ENCODE measurements around the gene CYP4X1. TPM values are rescaled to one million over a fixed set of nuclear protein-coding genes. Genes with fewer than 3 reads are reported as not detected.
"Not testable (repeated sequence)": the region's sequence is repeated elsewhere in the genome, so short reads cannot be mapped to it uniquely, and the experiment has no call there.

The CYP4X1 gene
- total RNA-seq = not detected in 2 replicates

- intact Hi-C loops (cut with micrococcal nuclease) = no loop called here
- no peak for DNase-seq (ENCODE audit: low spot score)
- Mint-ChIP-seq H3K27me3 (ENCODE audit: insufficient read depth) (peaks cover 28% of the 10 kb centered on the region), H3K9me3 (no peaks in the 10 kb centered on the region), H3K27ac (no peak within 1 kb of the TSS), H3K4me3 (no peak within 1 kb of the TSS), H3K36me3 (ENCODE audit: low read depth) (no peaks in the 10 kb centered on the region), H3K4me1 (ENCODE audit: low read depth) (no peaks in the 10 kb centered on the region)
Observed at GRCh38 chr1:47023268-47024140, at the start of gene CYP4X1. Gene CYP4X1 (plus strand): TSS chr1:47023669. CDS start chr1:47023818, 149 bp downstream.

- Mint-ChIP-seq H3K4me1 (ENCODE audit: low read depth) (no peaks in the 10 kb centered on the region), H3K9me3 (no peaks in the 10 kb centered on the region), H3K4me3 (no peak overlapping the region), H3K36me3 (ENCODE audit: low read depth) (no peaks in the 10 kb centered on the region), H3K27me3 (ENCODE audit: insufficient read depth) (peaks cover 17% of the 10 kb centered on the region), H3K27ac (no peak overlapping the region)
- intact Hi-C loops (cut with micrococcal nuclease) = no loop called here
- DNase-seq (ENCODE audit: low spot score) = no peak
Observed at GRCh38 chr1:46983166-46983829, 40.2 kb upstream of the CYP4X1 start.

GRCh38 chr1:46983830-46984586 is 39.5 kb upstream of the CYP4X1 start:
- no peaks in the 10 kb centered on the region for H3K36me3 Mint-ChIP-seq (ENCODE audit: low read depth)
- H3K27me3 Mint-ChIP-seq (ENCODE audit: insufficient read depth) = peaks cover 20% of the 10 kb centered on the region
- H3K4me3 Mint-ChIP-seq = no peak overlapping the region
- DNase-seq (ENCODE audit: low spot score) = no peak
- H3K4me1 Mint-ChIP-seq (ENCODE audit: low read depth) = no peaks in the 10 kb centered on the region
- H3K27ac Mint-ChIP-seq = no peak overlapping the region
- intact Hi-C loops (cut with micrococcal nuclease) = no loop called here
- no peaks in the 10 kb centered on the region for H3K9me3 Mint-ChIP-seq

- H3K4me3 Mint-ChIP-seq; H3K27ac Mint-ChIP-seq; H3K9me3 Mint-ChIP-seq; DNase-seq (ENCODE audit: low spot score); intact Hi-C loops (cut with micrococcal nuclease); H3K4me1 Mint-ChIP-seq (ENCODE audit: low read depth); H3K36me3 Mint-ChIP-seq (ENCODE audit: low read depth): not testable (repeated sequence)
- peaks cover 19% of the 10 kb centered on the region for H3K27me3 Mint-ChIP-seq (ENCODE audit: insufficient read depth)
Observed at GRCh38 chr1:46990541-46990940, 32.9 kb upstream of the CYP4X1 start.

GRCh38 chr1:46991083-46991923 is 32.2 kb upstream of the CYP4X1 start:
- intact Hi-C loops (cut with micrococcal nuclease) = no loop called here
- H3K4me1 Mint-ChIP-seq (ENCODE audit: low read depth) = no peaks in the 10 kb centered on the region
- H3K4me3 Mint-ChIP-seq = no peak overlapping the region

GRCh38 chr1:46996659-46997281 is 26.7 kb upstream of the CYP4X1 start:
- intact Hi-C loops (cut with micrococcal nuclease) = no loop called here
- Mint-ChIP-seq H3K27ac (no peak overlapping the region), H3K9me3 (no peaks in the 10 kb centered on the region), H3K27me3 (ENCODE audit: insufficient read depth) (peaks cover 18% of the 10 kb centered on the region), H3K4me1 (ENCODE audit: low read depth) (no peaks in the 10 kb centered on the region), H3K4me3 (no peak overlapping the region), H3K36me3 (ENCODE audit: low read depth) (no peaks in the 10 kb centered on the region)
- DNase-seq (ENCODE audit: low spot score) = no peak

More at GRCh38 chr1:46991083-46991923, 32.2 kb upstream of the CYP4X1 start:
- H3K9me3 Mint-ChIP-seq = no peaks in the 10 kb centered on the region
- no peaks in the 10 kb centered on the region for H3K36me3 Mint-ChIP-seq (ENCODE audit: low read depth)
- peaks cover 17% of the 10 kb centered on the region for H3K27me3 Mint-ChIP-seq (ENCODE audit: insufficient read depth)
- peak overlapping the region; percentile 25 for H3K27ac Mint-ChIP-seq
- no peak for DNase-seq (ENCODE audit: low spot score)

- no peaks in the 10 kb centered on the region for H3K9me3 Mint-ChIP-seq
- no peak overlapping the region for H3K4me3 Mint-ChIP-seq
- no peak overlapping the region for H3K27ac Mint-ChIP-seq
- no peak for DNase-seq (ENCODE audit: low spot score)
- peaks cover 11% of the 10 kb centered on the region for H3K27me3 Mint-ChIP-seq (ENCODE audit: insufficient read depth)
- H3K4me1 Mint-ChIP-seq (ENCODE audit: low read depth) = peaks cover 5% of the 10 kb centered on the region
- H3K36me3 Mint-ChIP-seq (ENCODE audit: low read depth) = no peaks in the 10 kb centered on the region
- intact Hi-C loops (cut with micrococcal nuclease) = no loop called here
Observed at GRCh38 chr1:47002211-47002610, 21.3 kb upstream of the CYP4X1 start.

GRCh38 chr1:47003896-47004403 is 19.5 kb upstream of the CYP4X1 start:
- no peak for DNase-seq (ENCODE audit: low spot score)
- no peaks in the 10 kb centered on the region for H3K36me3 Mint-ChIP-seq (ENCODE audit: low read depth)
- H3K4me1 Mint-ChIP-seq (ENCODE audit: low read depth) = peaks cover 5% of the 10 kb centered on the region
- peaks cover 5% of the 10 kb centered on the region for H3K27me3 Mint-ChIP-seq (ENCODE audit: insufficient read depth)
- H3K27ac Mint-ChIP-seq = no peak overlapping the region
- intact Hi-C loops (cut with micrococcal nuclease) = no loop called here
- H3K4me3 Mint-ChIP-seq = no peak overlapping the region
- no peaks in the 10 kb centered on the region for H3K9me3 Mint-ChIP-seq

- intact Hi-C loops (cut with micrococcal nuclease); H3K27me3 Mint-ChIP-seq (ENCODE audit: insufficient read depth); H3K4me1 Mint-ChIP-seq (ENCODE audit: low read depth): not testable (repeated sequence)
Observed at GRCh38 chr1:47006437-47006836, 17.0 kb upstream of the CYP4X1 start.

GRCh38 chr1:47013293-47013692 is 10.2 kb upstream of the CYP4X1 start:
- intact Hi-C loops (cut with micrococcal nuclease) = no loop called here
- no peak for DNase-seq (ENCODE audit: low spot score)
- H3K36me3 Mint-ChIP-seq (ENCODE audit: low read depth) = no peaks in the 10 kb centered on the region
- H3K9me3 Mint-ChIP-seq = no peaks in the 10 kb centered on the region
- H3K27ac Mint-ChIP-seq = no peak overlapping the region
- peaks cover 10% of the 10 kb centered on the region for H3K27me3 Mint-ChIP-seq (ENCODE audit: insufficient read depth)
- no peak overlapping the region for H3K4me3 Mint-ChIP-seq
- H3K4me1 Mint-ChIP-seq (ENCODE audit: low read depth) = no peaks in the 10 kb centered on the region

More at GRCh38 chr1:47006437-47006836, 17.0 kb upstream of the CYP4X1 start:
- not testable (repeated sequence) for H3K9me3 Mint-ChIP-seq; DNase-seq (ENCODE audit: low spot score); H3K36me3 Mint-ChIP-seq (ENCODE audit: low read depth); H3K4me3 Mint-ChIP-seq; H3K27ac Mint-ChIP-seq

GRCh38 chr1:47021070-47021469 is 2.4 kb upstream of the CYP4X1 start:
- intact Hi-C loops (cut with micrococcal nuclease) = no loop called here
- peaks cover 28% of the 10 kb centered on the region for H3K27me3 Mint-ChIP-seq (ENCODE audit: insufficient read depth)

More at GRCh38 chr1:47021070-47021469, 2.4 kb upstream of the CYP4X1 start:
- no peak overlapping the region for H3K4me3 Mint-ChIP-seq
- DNase-seq (ENCODE audit: low spot score) = no peak
- no peaks in the 10 kb centered on the region for H3K36me3 Mint-ChIP-seq (ENCODE audit: low read depth)
- H3K4me1 Mint-ChIP-seq (ENCODE audit: low read depth) = no peaks in the 10 kb centered on the region
- H3K9me3 Mint-ChIP-seq = no peaks in the 10 kb centered on the region
- no peak overlapping the region for H3K27ac Mint-ChIP-seq

Data from activated T-helper 1 cell treated with anti-CD3 and anti-CD28 coated beads, Interleukin-12 subunit alpha, Interleukin-12 subunit beta, Interleukin-2, Interleukin-4 antibody, amounts not matched to agents 30 ng/mL and 10 ng/mL and 1 ng/mL, durations not matched to agents 14 hours and 24 hours and 36 hours (primary cell).